Suprapubic skin (tissue), 4 donors: ENCODE results near the gene IGFBP5.
A peak's percentile ranks its signal among the peaks of the same experiment; 100 is the strongest.

Source experiments
- CTCF ChIP-seq, 2 donors: fragments of 200-600 bp in 1 of 2; fragments of 450-650 bp in 1 of 2; sonication (generic) in 1 of 2; IDR thresholded peaks; one replicate each; pipeline ENCODE4 v1.5.1; 2016 to 2019; ENCODE audit warnings: antibody characterized with exemption in 2 of 2, mild to moderate bottlenecking in 1 of 2, moderate library complexity in 1 of 2
- EP300 ChIP-seq: sonication (generic); formaldehyde crosslinking; IDR thresholded peaks from one replicate; pipeline ENCODE4 v1.6.1; 2017; ENCODE audit warnings: antibody characterized with exemption
- POLR2A ChIP-seq, 2 donors: fragments of 450-650 bp; IDR thresholded peaks; one replicate each; pipeline ENCODE4 v1.6.1; 2017; ENCODE audit warnings: antibody characterized with exemption in 2 of 2, mild to moderate bottlenecking in 2 of 2, moderate library complexity in 2 of 2
- POLR2AphosphoS5 ChIP-seq, 3 donors: sonication (generic); formaldehyde crosslinking; IDR thresholded peaks; one replicate each; pipeline ENCODE4 v1.6.1; 2017; ENCODE audit warnings: antibody characterized with exemption in 3 of 3

- TF ChIP-seq CTCF (IDR thresholded peaks at IDR 0.05), result peak; percentile 30 to 48
- TF ChIP-seq POLR2A (IDR thresholded peaks at IDR 0.05), result no peak
- TF ChIP-seq POLR2AphosphoS5 (IDR thresholded peaks at IDR 0.05), result no peak
- no peak for TF ChIP-seq EP300
Measured at GRCh38 chr2:216698895-216699294, 3.5 kb upstream of the IGFBP5 start.
